Right lung (tissue), 10 donors: ENCODE measurements around the gene SLC35B4. TPM values are rescaled to one million over a fixed set of nuclear protein-coding genes. Genes with fewer than 3 reads are reported as not detected.

ENCODE experiments used
- DNase-seq, 2 donors: peaks; one replicate each; pipeline ENCODE4 v3.0.0-alpha.2; 2013
- long read RNA-seq, 8 donors: transcript quantifications; one replicate each; lab custom pipeline, GENCODE V29; 2026
- polyA plus RNA-seq, 5 donors: library from polyadenylated mRNA; unstranded; fragments of 120-200 nt; gene quantifications; one replicate each; pipeline versions ENCODE4 v1.2.1 to v1.2.3, GENCODE V29; 2013; ENCODE audit warnings: inconsistent platforms in 1 of 5, low replicate concordance in 1 of 5; ENCODE audit not compliant: insufficient read length in 5 of 5, insufficient read depth in 1 of 5

SLC35B4 gene, protein sequence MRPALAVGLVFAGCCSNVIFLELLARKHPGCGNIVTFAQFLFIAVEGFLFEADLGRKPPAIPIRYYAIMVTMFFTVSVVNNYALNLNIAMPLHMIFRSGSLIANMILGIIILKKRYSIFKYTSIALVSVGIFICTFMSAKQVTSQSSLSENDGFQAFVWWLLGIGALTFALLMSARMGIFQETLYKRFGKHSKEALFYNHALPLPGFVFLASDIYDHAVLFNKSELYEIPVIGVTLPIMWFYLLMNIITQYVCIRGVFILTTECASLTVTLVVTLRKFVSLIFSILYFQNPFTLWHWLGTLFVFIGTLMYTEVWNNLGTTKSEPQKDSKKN
- 10 to 100 TPM; 15.3 to 27.5 (median 25.4) TPM for polyA plus RNA-seq
- long read RNA-seq, donor 1, full-length matches to known transcripts, result 5 of 10 reads
- long read RNA-seq, donor 1, partial matches to known transcripts, result 5 of 10 reads
- long read RNA-seq, donor 1, other reads (novel, unspliced or antisense), result 0 of 10 reads
- long read RNA-seq, donor 2, full-length matches to known transcripts, result 3 of 3 reads
- long read RNA-seq, donor 2, partial matches to known transcripts, result 0 of 3 reads
- long read RNA-seq, donor 2, other reads (novel, unspliced or antisense), result 0 of 3 reads
- long read RNA-seq, donor 3, full-length matches to known transcripts, result 2 of 2 reads
- long read RNA-seq, donor 3, partial matches to known transcripts, result 0 of 2 reads
- long read RNA-seq, donor 3, other reads (novel, unspliced or antisense), result 0 of 2 reads
- long read RNA-seq, donor 4, full-length matches to known transcripts, result 3 of 3 reads
- long read RNA-seq, donor 4, partial matches to known transcripts, result 0 of 3 reads
- long read RNA-seq, donor 4, other reads (novel, unspliced or antisense), result 0 of 3 reads
- long read RNA-seq, donor 5, full-length matches to known transcripts, result 5 of 5 reads
- long read RNA-seq, donor 5, partial matches to known transcripts, result 0 of 5 reads
- long read RNA-seq, donor 5, other reads (novel, unspliced or antisense), result 0 of 5 reads
- long read RNA-seq, donor 6, full-length matches to known transcripts, result 5 of 5 reads
- long read RNA-seq, donor 6, partial matches to known transcripts, result 0 of 5 reads
- long read RNA-seq, donor 6, other reads (novel, unspliced or antisense), result 0 of 5 reads
- long read RNA-seq, donor 7, full-length matches to known transcripts, result 6 of 6 reads
- long read RNA-seq, donor 7, partial matches to known transcripts, result 0 of 6 reads
- long read RNA-seq, donor 7, other reads (novel, unspliced or antisense), result 0 of 6 reads
- long read RNA-seq, donor 8, full-length matches to known transcripts, result 3 of 3 reads
- long read RNA-seq, donor 8, partial matches to known transcripts, result 0 of 3 reads
- long read RNA-seq, donor 8, other reads (novel, unspliced or antisense), result 0 of 3 reads

DNA sequence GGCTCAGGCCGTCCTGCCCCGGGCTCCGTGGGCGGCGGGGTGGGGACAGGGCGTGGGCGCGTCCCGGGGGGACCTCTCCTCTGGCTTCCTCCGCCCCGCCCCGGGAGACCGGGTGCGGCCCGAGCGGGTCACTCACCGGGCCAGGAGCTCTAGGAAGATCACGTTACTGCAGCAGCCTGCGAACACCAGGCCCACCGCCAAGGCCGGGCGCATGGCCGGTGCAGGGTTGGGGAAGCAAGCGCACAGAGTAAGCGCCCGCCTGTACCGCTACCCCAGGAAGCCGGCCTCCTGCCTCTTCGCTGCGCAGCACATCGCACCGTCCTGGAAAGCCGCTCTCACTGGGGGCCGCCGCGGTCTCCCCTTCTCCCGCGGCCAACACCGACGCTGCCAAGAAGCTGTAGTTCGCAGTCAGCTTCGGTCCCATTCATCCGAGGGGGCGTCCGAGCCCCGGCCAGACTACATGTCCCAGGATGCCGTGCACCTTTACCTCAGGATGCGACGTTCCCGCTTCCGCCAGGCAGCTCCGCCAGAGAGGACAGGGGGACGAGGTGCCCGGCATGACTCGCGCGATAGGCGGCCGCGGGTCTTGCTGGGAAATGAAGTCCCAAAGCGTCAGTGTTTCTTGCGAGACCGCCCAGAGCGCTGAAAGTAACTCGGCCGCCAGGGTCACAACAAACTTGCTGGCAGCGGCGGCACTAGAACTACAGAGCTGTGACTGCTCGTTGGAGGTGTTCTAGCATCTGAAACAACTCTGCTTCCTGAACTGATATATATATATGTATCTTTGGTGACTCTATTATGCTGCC lies at the start of gene SLC35B4:
Gene SLC35B4, minus strand, starts transcription at position 392 of the 806 bp plus-strand sequence. Its CDS starts 179 bp downstream, at position 213.
- DNase-seq, result peak; percentile 95

DNA sequence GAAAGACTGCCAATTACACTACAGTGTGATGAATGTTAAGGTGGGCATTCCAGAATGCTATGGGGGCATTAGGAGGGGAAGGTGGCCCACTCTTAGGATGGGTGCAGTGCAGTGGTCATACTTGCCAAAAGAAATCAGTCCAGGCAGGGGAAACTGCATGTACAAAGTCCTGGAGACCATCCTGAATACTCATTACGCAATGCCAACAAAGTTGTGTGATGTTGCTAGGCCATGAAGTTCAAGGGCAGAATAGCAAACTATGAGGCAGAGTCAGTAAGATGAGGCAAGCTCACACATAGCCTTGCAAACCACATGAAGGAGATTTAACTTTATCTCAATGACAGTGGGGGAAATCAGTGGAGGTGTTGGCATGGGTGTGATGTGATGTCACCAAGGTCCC lies 49.8 kb upstream of the SLC35B4 start:
- no peak for DNase-seq

DNA sequence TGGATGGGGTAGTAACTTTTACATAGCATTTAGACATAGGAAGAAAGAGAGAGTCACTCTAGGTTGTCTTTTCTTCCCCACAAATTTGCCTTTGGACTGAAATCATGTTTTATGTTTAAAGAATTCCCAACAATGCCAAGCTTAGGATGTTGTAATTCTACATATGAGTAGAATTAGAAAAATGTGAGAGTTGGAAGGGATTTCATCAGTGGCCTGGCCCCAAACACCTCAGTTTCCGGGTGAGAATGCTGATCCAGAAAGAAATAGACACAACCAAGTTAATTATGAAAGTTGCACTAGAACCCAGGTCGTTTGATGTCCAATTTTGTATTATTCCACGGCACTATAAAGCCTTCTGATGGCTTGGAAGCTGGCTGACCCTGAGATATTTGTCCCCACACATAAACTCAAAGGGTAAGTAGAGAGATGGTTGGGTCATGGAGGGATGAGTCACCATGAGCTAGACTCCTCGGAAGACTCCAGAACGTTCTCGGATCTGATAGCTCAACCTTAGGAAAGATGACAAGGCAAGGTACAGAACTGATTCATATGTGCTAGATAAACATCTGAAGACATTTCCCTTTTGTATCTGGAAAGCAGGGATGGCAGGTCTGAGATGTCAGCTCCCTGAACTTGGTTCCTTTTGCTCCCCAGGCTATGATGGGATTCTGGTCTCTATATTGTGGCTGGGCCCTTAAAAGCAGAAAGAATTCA lies 48.8 kb upstream of the SLC35B4 start:
- no peak for DNase-seq

DNA sequence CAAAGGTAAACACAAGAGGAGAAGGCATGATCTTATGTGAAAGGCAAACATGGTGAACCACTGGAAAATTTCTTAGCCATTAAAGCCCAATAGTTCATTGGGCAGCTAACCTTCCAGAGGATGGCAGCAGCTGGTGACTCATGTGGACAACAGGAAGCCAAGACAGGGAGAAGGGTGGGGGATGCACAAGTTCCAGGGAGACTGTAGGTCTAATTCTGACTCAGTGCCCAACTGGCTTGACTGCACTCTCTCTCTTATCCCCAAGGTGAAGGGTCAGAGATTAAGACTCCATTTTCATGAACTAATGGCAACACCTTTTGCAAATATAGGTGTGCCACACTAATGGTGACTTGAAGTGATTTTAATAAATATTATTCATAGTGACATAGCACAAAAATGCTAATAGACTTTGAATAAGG lies 47.9 kb upstream of the SLC35B4 start:
- DNase-seq, result no peak

DNA sequence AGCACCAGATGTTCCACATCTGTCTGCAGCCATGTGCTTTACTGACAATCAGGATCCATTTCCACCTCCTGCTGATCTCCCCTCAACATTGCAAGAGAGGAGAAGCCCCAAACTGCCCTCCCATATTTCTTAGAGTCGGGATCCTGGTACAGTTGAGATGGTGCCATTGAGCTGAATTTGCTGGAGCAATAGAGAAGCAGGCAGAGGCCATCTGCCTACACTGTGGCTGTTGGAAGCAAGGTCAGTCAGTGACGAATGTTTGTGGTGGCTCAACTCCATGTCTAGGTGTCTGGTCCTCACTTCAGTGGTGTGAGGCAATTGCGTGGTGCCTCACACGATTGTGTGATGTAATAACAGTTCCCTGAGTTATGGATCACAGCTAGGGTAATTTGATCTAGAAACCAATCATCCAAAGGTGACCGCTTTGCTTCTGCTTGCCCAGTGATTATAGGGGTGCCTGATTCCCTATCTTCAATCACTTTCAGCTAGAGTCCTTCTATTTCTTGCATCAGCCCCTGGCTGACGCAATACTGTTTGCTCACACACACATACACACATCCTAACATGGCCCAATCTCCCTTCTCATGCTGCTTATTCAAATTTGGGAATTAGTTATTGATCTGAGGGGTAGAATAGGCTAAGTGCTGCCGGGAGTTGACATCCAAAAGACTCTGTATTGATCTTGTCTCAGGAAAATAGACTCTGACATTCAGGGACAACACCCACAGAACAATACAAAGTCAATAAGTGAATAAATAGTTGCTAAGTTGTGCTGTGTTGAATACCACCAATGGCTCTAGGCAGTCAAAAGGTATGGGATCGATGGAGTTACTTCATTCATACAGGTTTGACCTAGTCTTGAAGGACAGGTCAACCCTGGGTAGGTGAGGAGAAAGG lies 46.1 kb upstream of the SLC35B4 start:
- DNase-seq, result no peak

DNA sequence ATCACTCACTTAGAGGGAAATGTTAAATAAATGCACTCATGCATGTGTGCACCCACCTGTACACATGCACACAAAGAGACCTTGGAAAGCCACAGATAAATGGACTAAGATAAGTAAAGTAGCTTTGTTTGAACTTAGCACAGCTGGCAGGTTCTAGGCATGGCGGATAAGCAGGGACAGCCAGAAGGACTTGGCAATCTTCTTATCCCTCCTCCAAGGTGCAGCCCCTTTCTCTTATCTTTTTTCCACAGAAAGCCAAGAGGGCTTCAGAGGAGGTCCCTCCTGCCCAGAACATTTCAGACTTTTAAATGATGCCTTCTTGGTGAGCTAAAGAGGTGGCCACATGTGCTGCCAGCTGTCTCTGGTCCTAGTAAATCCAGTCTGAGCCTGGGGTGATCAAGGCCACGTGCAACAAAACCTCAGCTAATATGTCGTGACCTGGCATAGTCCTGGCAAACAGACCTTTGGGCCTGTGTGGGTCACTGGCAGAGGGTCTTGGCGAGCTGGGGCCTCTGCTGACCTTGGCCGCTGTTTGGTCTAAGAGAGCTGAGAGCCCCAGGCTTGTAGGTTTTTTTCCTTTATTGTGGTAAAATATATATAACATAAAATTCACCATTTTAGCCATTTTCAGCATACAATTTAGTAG lies 43.2 kb upstream of the SLC35B4 start:
- DNase-seq, result no peak

DNA sequence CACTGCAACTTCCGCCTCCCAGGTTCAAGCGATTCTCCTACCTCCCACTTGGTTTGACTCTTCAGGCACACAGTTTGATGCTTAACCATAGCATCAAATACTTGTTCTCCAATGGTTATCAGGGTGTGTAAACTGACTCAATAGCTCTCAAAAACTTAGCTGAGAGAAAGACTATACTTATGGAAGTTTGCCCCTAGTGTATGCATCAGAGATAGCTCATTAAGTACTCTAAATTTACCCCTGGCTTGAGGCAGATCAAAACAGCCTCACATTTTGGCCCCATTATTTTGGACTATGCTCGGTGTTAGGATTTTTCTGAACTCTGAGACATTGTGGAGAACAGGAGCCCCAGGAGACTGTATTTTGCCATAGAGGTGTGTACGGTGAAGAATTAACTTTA lies 40.8 kb upstream of the SLC35B4 start:
- no peak for DNase-seq

DNA sequence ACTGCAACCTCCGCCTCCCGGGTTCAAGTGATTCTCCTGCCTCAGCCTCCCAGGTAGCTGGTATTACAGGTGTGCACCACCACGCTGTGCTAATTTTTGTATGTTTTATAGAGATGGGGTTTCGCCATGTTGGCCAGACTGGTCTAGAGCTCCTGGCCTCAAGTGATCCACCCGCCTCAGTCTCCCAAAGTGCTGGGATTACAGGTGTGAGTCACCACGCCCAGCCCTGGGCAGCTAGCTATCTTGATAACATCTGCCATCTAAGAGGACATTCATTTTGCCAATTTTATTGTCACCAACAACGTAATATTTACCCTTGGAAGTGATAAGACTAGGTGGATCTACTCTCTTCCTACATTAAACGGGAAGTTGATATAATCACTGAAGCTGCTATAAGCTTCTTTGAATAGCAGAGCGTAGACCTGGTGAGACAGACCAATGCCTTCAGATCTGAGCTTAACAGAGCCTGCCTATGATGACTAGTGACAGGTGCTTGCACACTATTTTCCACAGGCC lies 39.7 kb upstream of the SLC35B4 start:
- DNase-seq, result no peak

DNA sequence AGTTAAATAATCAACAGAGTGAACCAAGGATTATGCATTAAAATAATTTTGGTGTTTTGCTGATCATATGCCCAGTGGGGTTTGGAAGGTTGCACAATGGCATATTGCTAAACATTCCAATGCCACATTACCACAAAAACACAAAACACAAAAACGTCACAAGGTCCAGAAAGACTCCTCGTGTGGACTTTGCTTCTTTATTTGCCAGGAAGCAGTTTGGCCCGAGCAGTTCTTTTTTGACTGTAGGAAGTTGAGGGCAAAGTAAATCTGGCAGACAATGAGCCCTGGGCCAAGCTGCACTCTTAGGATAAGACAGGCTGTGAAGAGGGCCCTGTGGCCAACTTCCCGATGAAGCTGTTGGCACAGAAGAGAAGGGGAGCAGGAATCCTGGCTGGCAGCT lies 39.2 kb upstream of the SLC35B4 start:
- no peak for DNase-seq

DNA sequence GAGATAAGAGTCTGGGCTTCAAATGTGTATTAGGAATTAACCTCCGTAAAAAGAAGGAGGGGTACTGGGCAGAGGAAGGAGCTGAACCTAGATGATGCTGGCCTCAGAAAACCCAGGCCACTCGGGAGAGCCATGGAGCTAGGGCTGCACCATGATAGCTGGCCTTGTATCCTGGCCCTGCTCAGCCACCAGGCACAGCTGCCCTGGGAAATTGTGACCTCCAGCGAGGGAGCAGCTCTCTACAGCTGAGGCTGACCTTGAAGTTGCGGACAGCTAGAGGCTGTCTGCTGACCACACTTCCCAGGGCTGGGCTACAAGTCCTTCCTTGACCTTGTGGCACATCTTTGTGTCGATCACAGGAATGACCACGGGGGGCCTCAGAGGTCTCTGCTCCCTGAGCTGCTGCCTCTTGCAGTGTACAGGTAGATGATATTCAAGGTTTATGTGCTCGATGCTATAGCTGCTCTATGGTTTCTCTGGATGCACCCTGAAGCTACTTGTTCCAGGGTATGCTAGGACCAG lies 38.3 kb upstream of the SLC35B4 start:
- no peak for DNase-seq

DNA sequence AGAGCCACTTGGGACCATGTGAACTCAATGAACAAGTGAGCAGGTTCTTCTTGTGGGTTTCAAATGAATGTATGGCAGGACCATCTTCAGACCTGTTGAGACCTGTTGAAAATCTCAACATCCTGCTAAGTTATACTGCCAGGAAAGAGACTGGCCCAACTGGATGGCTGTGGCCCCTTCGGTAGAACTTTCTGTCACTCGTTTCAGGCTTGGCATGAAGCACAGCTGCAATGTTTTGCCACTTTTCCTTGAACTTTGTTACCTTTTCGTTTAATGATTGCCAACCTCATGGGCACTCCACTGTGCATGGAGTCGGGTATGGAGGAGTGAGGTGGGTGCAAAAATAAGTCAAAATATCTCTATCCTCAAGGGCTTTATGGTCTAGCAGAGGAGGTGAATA lies 36.7 kb upstream of the SLC35B4 start:
- DNase-seq, result no peak

DNA sequence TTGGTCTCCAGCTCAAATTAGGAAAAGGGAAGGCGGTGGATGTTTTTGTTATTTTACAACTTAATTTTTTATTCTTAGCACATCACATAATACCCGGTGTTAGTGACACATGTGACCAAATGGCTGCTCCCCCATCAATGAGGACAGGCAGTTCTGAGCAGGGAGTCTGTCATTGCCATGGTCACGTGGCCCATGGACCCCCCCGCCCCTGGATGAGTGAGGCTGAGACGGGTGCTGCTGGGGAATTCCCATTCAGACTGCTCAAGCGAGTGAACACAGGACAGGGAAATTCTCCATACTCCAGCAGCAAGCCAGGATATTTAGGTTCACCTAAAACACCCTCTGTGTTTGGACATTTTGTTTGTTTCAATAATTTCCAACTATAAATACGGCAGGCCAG lies 34.7 kb upstream of the SLC35B4 start:
- no peak for DNase-seq

DNA sequence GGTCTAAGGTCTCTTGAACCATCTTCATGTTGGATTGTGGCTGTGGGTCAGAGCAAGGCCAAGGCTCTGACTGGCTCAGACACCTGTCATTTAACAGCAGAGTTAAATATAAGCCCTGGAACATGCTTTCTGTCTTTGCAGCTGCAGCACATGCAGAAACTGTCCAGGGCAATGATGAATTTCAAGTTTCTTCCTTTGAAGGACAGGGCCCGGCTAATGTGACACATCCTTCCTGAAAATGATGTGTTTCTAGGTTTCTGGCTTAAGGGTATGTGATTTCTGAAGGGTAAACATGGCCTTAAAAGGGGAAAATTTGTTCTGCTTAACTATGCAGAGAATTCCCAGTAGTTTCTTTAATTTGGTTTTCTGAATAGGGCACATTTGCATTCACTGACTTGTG lies 34.0 kb upstream of the SLC35B4 start:
- DNase-seq, result no peak

DNA sequence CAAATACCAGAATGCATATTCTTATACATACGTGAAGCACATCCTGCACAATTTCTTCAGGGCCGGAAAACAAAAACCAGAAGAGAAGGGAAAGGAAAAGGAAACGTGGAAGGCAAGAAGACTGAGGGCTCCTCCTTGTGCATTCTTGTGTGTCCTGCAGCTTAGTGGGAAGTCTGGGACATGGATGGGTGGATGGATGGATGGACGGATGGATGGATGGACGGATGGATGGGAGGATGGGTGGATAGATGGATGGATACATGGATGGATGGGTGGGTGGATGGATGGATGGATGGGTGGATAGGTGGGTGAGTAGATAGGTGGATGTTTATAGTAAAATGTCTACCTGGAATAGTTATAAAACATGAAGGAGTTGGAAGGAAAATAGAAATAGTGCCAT lies 30.8 kb upstream of the SLC35B4 start:
- no peak for DNase-seq

DNA sequence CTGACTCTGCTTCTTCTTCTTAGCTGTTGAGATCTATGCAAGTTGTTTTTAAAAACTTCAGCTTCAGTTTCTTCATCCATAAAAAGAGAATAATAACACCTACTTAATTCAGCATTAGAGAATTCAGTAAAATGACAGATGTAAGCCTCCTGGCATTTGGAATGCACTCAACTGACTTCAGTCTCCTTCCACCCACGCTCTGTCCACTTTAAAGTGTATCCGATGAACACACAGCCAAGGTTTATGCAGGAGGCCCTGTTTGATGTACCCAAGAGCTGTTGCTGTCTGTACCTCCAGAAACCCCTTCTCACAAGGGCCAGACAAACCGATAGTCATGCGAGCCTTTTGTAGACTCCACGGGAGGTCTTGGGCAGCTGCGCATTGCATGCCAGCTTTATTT lies 27.1 kb upstream of the SLC35B4 start:
- no peak for DNase-seq

DNA sequence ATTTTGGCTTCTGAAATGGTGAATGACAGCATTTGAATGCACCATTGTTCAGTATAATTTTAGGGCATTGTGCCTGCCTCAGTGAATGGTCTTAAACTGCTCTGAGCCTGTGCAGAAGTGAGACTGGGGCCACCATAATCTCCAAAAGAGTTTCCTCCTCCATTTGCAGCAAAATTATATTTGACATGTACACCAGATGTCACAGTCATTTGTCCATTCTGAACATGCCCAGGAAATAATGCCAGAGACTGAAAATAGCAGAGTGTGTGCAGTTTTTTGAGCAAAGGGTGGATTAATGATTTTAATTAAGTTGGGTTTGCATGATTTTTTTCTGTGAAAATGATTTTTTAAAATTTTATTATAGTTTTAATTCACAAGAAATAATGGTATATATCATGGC lies 26.4 kb upstream of the SLC35B4 start:
- DNase-seq, result no peak

DNA sequence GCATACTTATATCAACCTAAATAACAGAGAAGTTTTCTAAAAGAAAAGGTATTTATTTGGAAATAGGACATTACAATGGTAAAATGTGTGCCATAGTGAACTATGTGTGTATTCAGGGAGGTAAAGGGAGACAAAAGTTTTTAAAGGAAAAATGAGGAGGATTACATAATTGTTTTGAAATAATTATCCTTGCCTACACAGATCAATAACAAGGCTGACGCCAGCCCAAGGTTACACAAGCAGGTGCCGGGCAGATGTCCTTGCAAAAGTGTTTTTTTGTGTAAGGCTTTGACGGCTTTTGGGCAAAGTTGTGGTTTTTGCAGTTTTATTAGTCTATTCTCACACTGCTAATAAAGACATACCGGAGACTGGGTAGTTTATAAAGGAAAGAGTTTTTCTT lies 22.7 kb upstream of the SLC35B4 start:
- no peak for DNase-seq

DNA sequence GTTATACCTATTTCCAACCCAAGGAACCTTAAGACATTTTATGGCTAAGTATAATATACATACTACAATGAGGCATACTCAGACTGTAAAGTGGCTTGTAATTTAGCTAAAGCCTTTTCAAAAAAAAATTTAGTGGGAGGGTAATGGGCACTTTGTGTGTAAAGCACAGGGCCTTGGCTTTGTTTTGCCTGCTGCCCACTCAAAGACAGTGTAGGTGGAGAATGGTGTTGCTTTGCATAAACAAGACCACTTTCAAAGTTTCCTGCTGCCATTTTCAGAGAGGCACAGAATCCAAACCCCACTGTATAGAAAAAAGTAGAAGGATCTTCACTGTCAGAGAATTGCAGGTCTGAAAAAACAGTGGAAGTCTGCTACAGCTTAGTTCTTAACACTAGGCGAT lies 21.2 kb upstream of the SLC35B4 start:
- DNase-seq, result no peak
